Right lung (tissue), 5 donors: ENCODE data around the gene RHOBTB1. TPM values are rescaled to one million over a fixed set of nuclear protein-coding genes. Genes with fewer than 3 reads are reported as not detected.
"Not testable (repeated sequence)": the region's sequence is repeated elsewhere in the genome, so short reads cannot be mapped to it uniquely, and the experiment has no call there.

Experiments used
- DNase-seq, 2 donors: peaks; one replicate each; pipeline ENCODE4 v3.0.0-alpha.2; 2013
- polyA plus RNA-seq, 5 donors: library from polyadenylated mRNA; unstranded; fragments of 120-200 nt; gene quantifications; one replicate each; pipeline versions ENCODE4 v1.2.1 to v1.2.3, GENCODE V29; 2013; ENCODE audit warnings: inconsistent platforms in 1 of 5, low replicate concordance in 1 of 5; ENCODE audit not compliant: insufficient read length in 5 of 5, insufficient read depth in 1 of 5

The RHOBTB1 gene
- polyA plus RNA-seq, 5 donors, result 41.7 to 55.4 (median 49.5) TPM

DNA sequence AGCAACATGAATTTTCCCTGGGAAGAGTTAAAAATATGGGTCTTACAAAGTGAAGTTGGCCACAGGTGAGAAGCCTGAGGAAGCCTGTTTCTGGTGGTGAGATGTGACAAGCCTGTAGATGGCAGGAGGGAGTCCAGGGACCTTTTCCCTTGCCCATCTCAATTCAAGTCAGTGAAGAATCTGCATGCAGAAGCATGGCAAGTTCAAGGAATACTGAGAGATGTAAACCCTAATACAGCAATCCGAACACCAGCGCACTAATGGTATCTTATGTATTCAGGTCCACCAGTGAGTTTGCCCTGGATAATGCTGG is 73.6 kb downstream of the RHOBTB1 start:
- no peak for DNase-seq

DNA sequence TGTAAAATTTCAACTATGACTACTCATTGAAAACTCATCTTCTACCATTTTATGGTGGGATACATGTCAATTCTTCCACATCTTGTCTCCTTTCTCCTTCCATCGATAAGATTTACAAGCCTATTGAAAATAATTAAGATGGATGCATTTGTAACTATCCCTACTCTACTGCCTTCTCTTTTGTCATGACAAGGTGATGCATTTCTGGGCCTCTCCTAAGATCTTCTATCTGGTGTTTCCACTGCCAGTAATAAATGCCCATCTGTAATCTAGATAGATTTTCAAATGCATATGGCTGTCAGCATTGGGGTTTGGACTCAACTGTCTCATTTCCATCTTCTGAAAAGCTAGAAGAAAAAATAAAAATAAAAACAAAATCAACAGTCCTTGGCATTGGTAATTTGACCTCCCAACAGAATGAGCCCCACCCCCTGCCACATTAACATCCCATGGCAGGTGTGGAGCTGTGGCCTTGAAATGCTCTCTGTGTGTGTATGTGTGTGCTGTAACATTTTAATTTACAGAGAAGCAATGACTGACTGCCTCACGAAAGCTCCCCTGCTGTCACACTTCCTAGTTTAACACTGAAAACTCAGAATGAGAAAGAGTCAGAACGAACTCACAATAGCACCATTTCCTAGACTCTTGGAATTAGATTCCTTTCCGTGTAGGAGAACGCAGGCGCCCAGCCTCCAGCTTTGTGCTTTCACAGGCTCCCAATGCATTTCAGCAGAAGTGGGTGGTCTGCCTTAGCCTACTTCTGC is 74.2 kb downstream of the RHOBTB1 start:
- no peak for DNase-seq

DNA sequence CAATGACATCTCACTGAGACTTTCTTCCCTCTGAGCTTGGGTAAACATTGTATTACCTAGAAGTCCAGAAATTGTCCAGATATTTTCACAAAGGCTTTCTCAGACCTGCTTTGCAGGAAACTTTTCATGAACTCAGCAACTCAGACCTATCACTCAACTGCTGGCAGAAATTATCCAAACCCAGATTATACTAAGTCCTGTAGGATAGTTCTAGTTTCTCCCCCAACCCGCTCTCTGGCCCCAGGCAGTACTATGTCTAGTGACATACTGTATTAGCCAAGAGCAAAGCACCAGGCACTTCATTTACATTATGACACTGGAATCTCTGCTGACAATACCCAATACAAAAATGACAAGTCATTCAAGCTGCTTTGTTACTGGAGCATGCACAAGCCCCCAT is 75.0 kb downstream of the RHOBTB1 start:
- no peak for DNase-seq

DNA sequence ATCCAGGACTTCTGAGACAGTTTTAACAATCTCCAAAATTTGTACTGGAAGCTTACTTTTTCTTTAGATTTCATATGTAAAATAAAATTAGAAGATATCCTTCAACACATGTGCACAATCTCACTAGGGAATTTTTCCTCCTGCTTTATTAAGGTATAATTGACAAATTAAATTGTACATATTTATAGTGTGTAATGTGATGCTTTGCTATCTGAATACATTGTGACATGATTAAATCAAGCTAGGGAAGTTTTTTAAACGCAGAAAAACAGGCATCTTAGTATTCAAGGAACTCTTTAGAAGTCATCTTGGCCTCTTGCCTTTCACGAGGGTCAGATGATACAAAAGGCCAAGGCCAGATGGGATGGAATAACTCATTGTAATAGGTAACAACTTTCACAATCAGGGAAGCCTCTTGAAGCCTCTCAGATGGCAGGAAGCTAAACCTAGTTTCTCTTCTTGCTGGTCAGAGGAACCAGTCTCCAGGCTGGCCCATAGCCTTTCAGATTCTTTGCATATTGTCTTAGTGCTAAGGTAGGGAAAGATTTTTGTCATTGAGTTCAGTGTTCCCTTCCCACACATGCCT is 78.7 kb downstream of the RHOBTB1 start:
- no peak for DNase-seq

DNA sequence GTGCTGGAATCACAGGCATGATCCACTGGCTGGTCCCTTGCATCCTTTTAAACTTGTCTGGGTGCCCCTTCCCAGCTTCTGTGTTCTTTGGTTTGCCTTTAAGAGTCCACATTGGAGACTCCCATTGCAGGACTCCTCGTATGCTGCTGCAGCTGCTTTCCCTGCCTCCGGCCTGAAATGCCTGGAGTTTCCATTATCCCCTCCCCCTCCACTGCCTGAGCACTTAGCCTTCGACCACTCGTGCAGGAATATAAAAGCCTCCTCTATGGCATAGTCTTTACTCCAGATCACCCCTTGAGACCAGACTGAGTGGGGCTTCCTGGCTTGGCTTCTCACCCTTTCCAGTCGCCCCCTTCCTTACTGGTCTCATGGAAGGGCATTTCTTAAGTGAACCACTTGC is 80.2 kb downstream of the RHOBTB1 start:
- no peak for DNase-seq

DNA sequence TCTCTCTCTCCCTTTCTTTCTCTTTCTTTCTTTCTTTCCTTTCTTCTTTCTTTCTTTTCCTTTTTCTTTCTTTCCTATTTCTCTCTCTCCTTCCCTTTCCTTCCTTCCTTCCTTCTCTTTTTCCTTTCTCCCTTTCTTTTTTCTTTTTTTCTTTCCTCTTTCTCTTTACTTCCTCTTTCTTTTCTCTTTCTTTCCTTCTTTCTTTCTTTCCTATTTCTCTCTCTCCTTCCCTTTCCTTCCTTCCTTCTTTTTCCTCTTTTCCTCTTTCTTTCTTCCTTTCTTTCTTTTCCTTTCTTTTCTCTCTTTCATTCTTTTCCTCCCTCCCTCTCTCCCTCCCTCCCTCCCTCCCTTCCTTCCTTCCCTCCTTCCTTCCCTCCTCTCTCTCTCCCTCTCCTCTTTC is 81.5 kb downstream of the RHOBTB1 start:
- no peak for DNase-seq

DNA sequence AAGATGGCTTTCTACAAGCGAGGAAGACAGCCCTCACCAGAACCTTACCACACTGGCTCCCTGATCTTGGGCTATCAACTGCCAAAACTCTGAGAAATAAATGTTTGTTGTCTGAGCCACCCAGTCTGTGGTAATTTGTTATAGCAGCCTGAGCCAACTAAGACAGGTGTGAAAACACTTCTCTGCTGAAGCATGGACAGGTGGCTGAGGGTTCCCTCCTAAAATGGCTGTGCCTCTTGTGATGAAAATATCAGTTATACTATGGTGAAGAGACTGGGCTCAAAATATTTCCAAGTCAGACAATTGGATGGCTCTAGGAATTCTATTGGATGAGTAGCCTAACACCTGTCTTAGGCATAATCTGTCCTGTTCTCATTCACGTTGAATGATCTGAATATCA is 87.6 kb downstream of the RHOBTB1 start:
- DNase-seq, result no peak

DNA sequence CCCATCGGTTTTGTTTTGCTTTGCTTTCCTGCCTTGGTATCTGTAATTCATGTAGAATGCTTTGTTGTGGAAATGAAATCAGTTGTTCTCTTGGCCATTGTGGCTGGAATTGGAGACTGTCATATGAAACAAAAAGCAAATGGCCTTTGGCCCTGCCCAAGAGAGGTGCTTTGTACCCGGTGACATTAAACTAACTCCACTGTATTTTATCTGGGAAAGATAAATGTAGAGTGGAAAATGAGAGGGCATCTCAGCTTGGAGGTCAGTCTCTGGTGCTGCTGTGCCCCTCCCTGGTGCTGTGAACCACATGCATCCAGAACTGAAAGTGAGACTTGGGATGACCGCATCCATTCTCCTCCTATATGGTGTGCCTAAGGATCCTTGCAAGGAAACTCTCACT is 90.3 kb downstream of the RHOBTB1 start:
- no peak for DNase-seq

DNA sequence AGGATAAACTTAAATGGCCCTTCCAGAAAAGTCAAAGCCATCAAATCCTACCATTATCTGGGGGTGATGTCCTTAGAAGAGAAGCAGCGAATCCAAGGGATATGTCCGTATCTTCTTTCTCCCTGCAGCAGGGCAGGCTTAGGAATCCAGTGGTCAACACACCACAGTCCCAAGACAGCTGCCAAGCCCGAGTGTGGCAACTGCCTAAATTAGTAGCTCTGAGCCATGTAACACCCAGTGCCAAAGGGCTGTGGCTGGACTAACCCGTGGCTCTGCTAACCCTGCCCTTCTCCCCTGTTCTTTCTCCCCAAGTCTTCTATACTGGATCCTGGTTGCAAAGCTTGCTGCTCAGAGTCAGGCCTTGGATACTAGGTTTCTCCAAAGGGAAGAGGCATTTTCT is 90.9 kb downstream of the RHOBTB1 start:
- DNase-seq, result no peak

DNA sequence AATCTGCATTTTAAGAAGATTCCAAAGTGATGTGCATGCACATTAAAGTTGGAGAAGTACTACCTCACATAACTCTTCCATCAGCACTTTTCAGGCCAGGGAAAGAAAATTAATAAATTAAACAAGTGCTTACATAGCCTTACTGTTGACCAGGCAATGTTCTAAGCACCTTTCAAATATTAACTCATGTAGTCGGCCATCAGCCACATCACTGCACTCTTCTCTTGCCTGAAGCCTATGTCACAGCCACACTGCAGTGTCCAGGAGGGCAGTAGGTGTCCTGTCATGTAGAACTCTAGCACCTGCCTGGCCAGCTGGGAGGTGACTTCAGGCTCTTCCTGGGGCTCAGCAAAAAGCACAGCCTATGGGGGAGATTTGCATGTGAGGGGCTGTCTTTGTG is 94.2 kb downstream of the RHOBTB1 start:
- DNase-seq, result no peak

DNA sequence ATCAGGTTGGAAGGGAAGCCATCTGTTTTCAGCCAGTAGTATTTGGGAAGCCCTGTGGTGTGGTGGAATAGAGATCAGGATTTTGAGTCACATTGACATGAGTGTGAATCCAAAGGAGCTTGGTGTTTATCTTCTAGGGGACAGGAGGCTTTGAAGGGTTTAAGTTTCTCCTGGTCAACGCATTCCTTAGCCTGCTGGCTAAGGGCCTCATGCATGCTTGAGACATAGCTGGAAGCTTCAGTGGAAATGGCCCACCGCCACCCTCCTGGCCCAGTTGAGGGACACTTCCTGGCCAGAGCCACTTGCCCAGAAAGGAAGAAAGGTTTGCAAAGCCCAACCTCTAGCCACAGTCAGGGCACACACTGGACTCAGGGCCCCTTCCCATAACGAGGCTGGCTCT is 94.8 kb downstream of the RHOBTB1 start:
- no peak for DNase-seq

DNA sequence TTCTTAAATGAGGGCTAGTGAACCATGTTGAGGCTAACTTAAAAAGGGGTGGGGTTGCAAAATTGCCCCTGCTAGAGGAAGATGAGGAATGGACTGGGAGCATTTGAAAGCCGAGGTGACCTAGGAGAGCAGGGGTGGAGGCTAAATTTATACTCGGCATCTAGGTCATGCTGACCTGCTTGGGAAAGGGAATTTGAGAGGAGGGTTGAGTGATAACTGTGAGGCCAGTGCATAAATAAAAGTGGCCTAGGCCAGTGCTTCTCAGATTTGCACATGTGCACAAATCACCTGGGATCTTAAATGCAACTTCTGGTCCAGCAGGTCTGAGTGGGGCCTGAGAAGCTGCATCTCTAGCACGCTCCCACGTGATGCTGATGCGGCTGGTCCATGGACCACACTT is 95.3 kb downstream of the RHOBTB1 start:
- no peak for DNase-seq

DNA sequence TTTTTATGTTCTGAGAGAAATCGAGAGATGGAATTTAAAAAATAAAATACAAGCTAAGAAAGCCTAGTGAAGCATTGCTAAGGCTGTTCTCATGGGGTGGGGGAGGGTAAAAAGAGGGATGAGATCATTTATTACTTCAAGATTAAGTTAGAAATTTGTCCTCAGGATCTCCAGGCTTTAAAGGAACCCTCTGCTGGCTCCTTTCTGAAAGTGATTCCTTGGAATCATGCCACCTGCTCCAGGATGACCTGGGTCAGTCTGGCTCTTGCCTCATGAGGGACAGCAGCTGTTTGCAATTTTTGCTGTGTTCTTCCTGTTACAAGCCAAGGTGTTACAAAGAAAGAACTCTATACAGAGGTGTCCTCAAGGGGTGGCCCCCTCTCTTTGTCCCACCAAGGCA is 95.9 kb downstream of the RHOBTB1 start:
- DNase-seq, result peak; percentile 24 to 32

DNA sequence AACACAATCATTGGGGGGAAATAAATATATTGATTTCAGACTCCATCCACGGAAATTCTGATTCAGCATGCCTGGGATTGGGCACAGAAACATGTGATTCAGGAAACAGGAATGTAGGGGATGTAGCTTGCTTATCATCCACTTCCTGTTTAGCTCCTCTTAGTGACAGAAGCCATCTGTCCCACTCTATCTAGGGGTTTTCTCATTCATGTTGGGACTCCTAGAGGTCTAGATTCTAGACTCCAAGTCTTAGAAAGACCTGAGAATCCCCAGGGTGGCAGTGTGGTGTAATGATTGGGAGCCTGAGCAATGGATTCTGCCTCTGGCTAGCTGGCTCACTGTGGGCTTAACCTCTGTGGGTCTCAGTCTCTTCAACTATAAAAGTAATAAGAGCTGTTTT is 97.8 kb downstream of the RHOBTB1 start:
- DNase-seq, result no peak

DNA sequence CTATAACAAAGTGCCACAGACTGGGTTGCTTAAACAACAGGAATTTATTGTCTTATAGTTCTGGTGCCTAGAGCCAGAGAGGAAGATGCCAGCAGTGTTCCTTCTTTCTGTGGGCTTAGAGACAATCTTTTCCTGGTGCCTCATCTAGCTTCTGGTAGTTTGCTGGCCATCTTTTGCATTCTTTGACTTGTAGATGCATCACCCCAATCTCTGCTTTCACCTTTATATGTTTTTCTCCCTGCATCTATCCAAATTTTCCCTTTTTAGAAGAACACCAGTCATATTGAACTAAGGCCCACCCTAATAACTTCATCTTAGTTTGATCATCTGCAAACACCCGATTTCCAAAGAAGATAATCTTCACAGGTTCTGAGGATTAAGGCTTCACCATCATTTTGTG is 98.9 kb downstream of the RHOBTB1 start:
- DNase-seq, result no peak

DNA sequence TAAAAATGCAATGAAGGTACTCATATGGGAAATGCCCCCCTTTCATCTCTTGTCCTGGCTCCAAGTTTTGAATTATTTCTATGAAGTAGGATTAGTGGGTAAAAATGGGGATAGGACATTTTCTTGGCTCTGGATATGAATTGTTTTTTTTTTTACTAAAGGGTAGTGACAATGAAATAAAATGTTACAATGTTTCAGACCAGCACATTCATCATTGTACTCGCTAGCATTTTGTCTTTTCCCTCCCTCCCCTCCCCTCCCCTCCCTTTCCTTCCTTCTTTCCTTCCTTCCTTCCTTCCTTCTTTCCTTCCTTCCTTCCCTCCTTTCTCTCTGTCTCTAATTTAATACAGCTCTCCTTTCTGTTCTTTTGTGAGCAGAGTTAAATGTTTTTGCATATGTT is 101.3 kb downstream of the RHOBTB1 start:
- DNase-seq, result no peak

DNA sequence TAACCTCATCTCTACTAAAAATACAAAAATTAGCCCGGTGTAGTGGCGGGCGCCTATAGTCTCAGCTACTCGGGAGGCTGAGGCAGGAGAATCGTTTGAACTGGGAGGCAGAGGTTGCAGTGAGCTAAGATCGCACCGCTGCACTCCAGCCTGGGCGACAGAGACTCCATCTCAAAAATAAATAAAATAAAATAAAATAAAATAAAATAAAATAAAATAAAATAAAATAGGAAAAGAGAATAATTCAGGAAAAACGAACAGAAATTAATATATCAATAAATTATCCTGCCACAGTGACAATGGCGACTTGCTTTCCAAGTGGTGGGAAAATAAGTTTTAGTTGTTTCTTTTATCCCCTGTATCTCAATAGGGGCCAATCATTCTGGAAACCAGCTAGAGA is 102.8 kb downstream of the RHOBTB1 start:
- not testable (repeated sequence) for DNase-seq

DNA sequence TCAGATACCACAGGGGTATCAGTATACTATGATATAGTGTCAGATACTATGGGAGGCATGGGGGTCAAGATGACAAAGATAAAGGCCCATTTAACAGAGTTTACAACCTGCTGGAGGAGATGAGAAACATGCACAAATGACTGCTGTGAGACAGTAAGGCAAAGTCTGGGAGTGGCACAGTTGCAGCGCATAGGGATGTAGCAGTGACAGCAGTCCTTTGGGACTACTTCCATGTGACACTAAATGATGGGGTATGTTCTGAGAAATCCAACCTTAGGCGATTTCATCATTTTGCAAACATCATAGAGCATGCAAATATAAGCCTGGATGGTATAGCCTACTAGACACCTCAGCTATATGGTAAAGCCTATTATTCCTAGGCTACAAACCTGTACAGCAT is 108.9 kb downstream of the RHOBTB1 start:
- no peak for DNase-seq

DNA sequence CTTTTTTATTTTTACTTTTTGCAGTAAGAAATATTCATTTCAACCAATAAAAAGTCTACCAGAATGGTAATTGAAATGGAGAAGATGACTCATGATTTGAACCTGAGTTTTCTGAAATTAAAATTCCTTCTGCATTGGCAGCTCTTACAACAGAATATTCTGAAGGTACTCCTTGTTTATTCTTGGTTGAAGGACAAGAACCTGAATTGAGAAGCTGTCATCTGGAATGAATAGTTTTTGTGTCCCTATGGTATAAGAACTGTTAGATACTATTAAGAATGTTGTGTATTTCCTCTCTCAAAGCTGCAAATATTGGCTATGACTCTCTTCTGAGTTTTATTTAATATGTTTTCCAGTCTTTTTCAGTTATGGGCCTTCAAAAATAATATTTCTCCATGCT is 109.6 kb downstream of the RHOBTB1 start:
- no peak for DNase-seq

DNA sequence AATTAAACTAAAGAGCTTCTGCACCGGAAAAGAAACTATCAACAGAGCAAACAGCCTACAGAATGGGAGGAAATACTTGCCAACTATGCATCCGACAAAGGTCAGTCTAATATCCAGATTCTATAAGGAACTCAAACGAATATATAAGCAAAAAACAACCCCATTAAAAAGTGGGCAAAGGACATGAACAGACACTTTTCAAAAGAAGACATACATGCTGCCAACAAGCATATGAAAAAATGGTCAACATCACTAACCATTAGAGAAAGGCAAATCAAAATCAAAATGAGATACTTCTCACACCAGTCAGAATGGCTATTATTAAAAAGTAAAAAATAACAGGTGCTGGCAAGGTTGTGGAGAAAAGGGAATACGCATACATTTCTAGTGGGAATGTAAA is 111.8 kb downstream of the RHOBTB1 start:
- not testable (repeated sequence) for DNase-seq

DNA sequence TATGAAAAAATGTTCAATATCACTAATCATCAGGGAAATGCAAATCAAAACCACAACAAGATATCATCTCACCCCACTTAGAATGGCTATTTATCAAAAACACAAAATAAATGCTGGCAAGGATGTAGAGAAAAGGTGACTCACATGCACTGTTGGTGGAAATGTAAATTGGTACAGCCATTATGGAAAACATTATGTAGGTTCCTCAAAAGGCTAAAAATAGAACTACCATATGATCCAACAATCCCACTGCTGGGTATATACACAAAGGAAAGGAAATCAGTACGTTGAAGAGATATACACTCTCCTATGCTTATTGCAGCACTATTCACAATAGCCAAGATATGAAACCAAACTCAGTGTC is 115.5 kb downstream of the RHOBTB1 start:
- DNase-seq, result no peak

DNA sequence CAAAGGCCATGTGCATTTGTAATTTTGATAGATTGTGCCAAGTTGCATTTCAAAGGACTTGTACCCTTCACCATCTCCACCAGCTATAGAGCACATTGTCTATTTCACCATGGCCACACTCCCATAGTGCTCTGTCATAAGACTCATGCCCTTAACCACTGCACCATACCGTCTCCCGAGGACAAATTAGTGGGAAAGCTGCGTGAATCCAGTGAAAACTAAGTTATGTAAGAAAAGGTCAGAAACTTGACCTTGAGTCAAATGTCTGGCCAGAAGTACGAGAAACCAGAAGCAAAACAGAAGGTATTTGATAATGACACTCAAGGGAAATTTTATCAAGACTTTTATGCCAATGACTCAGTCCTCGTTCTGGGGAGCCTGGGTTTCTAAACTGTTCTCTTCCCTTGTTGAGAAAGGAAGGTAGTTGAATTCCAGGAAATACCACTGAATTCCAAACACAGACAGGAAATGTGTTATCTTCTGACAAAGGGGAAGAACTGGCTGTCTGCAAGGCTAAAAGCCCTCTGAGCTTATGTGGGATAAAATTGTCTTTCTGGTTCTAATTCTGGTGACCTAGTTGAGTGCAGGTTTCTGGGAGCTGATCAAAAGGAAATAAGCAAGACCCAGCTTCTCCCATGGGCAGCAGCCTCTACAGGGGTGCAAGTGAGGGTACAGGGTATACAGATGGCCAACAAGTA is 116.0 kb downstream of the RHOBTB1 start:
- DNase-seq, result no peak

DNA sequence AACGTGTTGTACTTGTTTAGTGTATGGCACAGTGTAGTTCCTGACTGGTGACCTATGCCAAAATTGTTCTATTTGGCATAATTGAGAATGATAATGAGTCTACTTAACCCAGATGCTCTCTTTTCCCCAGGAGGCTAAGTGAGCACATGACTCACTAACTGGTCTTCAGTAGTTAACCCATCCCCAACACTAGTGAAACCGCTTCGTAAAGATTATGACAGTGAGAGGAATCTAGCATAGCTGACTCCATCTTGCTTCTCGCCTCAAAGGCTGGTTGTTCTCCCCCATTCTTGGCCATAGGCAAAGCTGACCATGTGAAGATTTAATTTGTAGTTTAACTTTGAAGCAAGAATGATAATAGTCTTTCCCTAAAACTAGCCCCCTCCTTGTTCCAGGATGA is 118.5 kb downstream of the RHOBTB1 start:
- DNase-seq, result no peak

DNA sequence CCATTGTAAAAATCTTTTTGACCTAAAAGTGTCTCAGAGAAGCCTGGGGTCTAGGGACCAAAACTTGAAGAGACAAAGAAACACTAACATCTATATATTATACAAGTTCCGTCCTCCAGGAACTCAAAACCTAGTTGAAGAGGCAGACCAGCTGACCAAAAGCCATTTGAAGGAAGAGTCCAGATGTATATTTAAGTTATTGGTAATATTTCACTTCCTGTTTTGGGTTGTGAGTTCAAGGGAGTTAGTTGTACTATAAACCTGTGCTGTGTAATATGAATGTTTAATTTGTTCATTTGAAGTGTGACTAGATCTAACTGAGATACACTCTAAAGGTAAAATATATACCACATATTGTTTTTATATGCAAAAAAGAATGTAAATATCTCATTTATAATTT is 120.7 kb downstream of the RHOBTB1 start:
- no peak for DNase-seq
